NCI-H2107 treated with DMSO at 0.1 percent for 48 hours (cell line): Measurements from ENCODE around the gene PRKCA.
"Not testable (repeated sequence)": the region's sequence is repeated elsewhere in the genome, so short reads cannot be mapped to it uniquely, and the experiment has no call there.

Experiments
- DNase-seq: peaks from one replicate; lab custom pipeline; 2025; ENCODE audit not compliant: unreplicated experiment; lab: John Stamatoyannopoulos, UW

PRKCA gene

GRCh38 chr17:66724581-66725341 lies 422.3 kb downstream of the PRKCA start:
- no peak for DNase-seq

GRCh38 chr17:66725438-66725837 lies 423.0 kb downstream of the PRKCA start:
- DNase-seq, result not testable (repeated sequence)

GRCh38 chr17:66725956-66726355 lies 423.5 kb downstream of the PRKCA start:
- no peak for DNase-seq

GRCh38 chr17:66726371-66726770 lies 424.0 kb downstream of the PRKCA start:
- no peak for DNase-seq

- no peak for DNase-seq
Observed at GRCh38 chr17:66726846-66727245, 424.4 kb downstream of the PRKCA start.

GRCh38 chr17:66727634-66728570 lies 425.5 kb downstream of the PRKCA start:
- DNase-seq, result peak; percentile 82

- DNase-seq, result no peak
Observed at GRCh38 chr17:66730461-66730923, 428.1 kb downstream of the PRKCA start.

GRCh38 chr17:66733759-66734158 lies 431.3 kb downstream of the PRKCA start:
- no peak for DNase-seq

- DNase-seq, result no peak
Observed at GRCh38 chr17:66734186-66734943, 432.0 kb downstream of the PRKCA start.

GRCh38 chr17:66737524-66737923 lies 435.1 kb downstream of the PRKCA start:
- DNase-seq, result no peak

GRCh38 chr17:66738301-66738700 lies 435.9 kb downstream of the PRKCA start:
- no peak for DNase-seq

- DNase-seq, result no peak
Observed at GRCh38 chr17:66739553-66739952, 437.1 kb downstream of the PRKCA start.

- no peak for DNase-seq
Observed at GRCh38 chr17:66740226-66740625, 437.8 kb downstream of the PRKCA start.

GRCh38 chr17:66743511-66743910 lies 441.1 kb downstream of the PRKCA start:
- no peak for DNase-seq

- DNase-seq, result no peak
Observed at GRCh38 chr17:66746736-66747135, 444.3 kb downstream of the PRKCA start.

GRCh38 chr17:66747578-66748275 lies 445.3 kb downstream of the PRKCA start:
- DNase-seq, result no peak

- DNase-seq, result no peak
Observed at GRCh38 chr17:66748578-66748977, 446.2 kb downstream of the PRKCA start.

- DNase-seq, result no peak
Observed at GRCh38 chr17:66749217-66749832, 446.9 kb downstream of the PRKCA start.

GRCh38 chr17:66750116-66750515 lies 447.7 kb downstream of the PRKCA start:
- no peak for DNase-seq
